Right atrium auricular region (tissue), 2 donors: Measurements from ENCODE around the gene TBX18. TPM values are rescaled to one million over a fixed set of nuclear protein-coding genes. Genes with fewer than 3 reads are reported as not detected.

Experiments used
- DNase-seq: peaks from one replicate; pipeline ENCODE4 v3.0.0-alpha.2; 2019; ENCODE audit warnings: low spot score
- H3K27ac ChIP-seq, 2 donors: fragments of 200-600 bp; sonication (generic); 1 replicate in 1 of 2; 2 replicates in 1 of 2; pipeline ENCODE4 v1.5.1; 2016 to 2019
- H3K27me3 ChIP-seq, 2 donors: fragments of 200-600 bp; sonication (generic); one replicate each; pipeline versions ENCODE4 v1.5.1 to v1.6.0; 2017 to 2019
- H3K36me3 ChIP-seq: fragments of 200-600 bp; sonication (generic); one replicate; pipeline ENCODE4 v1.5.1; 2016
- H3K4me1 ChIP-seq, 2 donors: fragments of 200-600 bp; sonication (generic); one replicate each; pipeline versions ENCODE4 v1.5.1 to v1.6.0; 2017 to 2019
- H3K4me3 ChIP-seq, 2 donors: fragments of 200-600 bp; sonication (generic); 1 replicate in 1 of 2; 2 replicates in 1 of 2; pipeline ENCODE4 v1.5.1; 2017 to 2019; ENCODE audit warnings: mild to moderate bottlenecking in 1 of 2, moderate library complexity in 1 of 2
- H3K9me3 ChIP-seq, 2 donors: fragments of 200-600 bp; sonication (generic); one replicate each; pipeline ENCODE4 v1.5.1; 2019
- CTCF ChIP-seq, 2 donors: fragments of 200-600 bp; sonication (generic); IDR thresholded peaks; one replicate each; pipeline ENCODE4 v1.5.1; 2019; ENCODE audit warnings: antibody characterized with exemption in 2 of 2
- total RNA-seq, 2 donors: library from RNA; depleted of rRNA; stranded (reverse); fragments of >200 nt; gene quantifications; one replicate each; pipeline ENCODE4 v1.1.0, GENCODE V29; 2016

TBX18 gene
- total RNA-seq, result 10 to 100 TPM in 1 of 2 donors, 1 to 10 TPM in 1; 8.2 to 13.1 TPM

- TF ChIP-seq CTCF (IDR thresholded peaks at IDR 0.05), result no peak
- Histone ChIP-seq H3K27me3 (peaks cover 0 to 19% of the 10 kb centered on the region in 2 donors), H3K27ac (peak within 1 kb of the TSS; percentile 86 to 91), H3K36me3 (no peaks in the 10 kb centered on the region), H3K9me3 (no peaks in the 10 kb centered on the region), H3K4me3 (peak within 1 kb of the TSS; percentile 45 to 59), H3K4me1 (peaks cover 0 to 13% of the 10 kb centered on the region in 2 donors)
- DNase-seq, result peak; percentile 99
Observed at GRCh38 chr6:84764332-84765049, at the start of gene TBX18. Gene TBX18 (minus strand): TSS chr6:84764598. CDS start chr6:84764181, 417 bp downstream.

- TF ChIP-seq CTCF (IDR thresholded peaks at IDR 0.05), result no peak
- H3K4me3 ChIP-seq, result no peak overlapping the region
- no peaks in the 10 kb centered on the region for H3K9me3 ChIP-seq
- no peak for DNase-seq
- no peak overlapping the region for H3K27ac ChIP-seq
- H3K27me3 ChIP-seq, result no peaks in the 10 kb centered on the region
- H3K4me1 ChIP-seq, result no peaks in the 10 kb centered on the region
- no peaks in the 10 kb centered on the region for H3K36me3 ChIP-seq
Observed at GRCh38 chr6:84811351-84811750, 47.0 kb upstream of the TBX18 start.

GRCh38 chr6:84809455-84809854 lies 45.1 kb upstream of the TBX18 start:
- Histone ChIP-seq H3K27me3 (no peaks in the 10 kb centered on the region), H3K9me3 (no peaks in the 10 kb centered on the region), H3K36me3 (no peaks in the 10 kb centered on the region), H3K4me1 (no peaks in the 10 kb centered on the region), H3K27ac (no peak overlapping the region), H3K4me3 (no peak overlapping the region)
- DNase-seq, result no peak
- TF ChIP-seq CTCF (IDR thresholded peaks at IDR 0.05), result no peak

- DNase-seq, result no peak
- Histone ChIP-seq H3K4me1 (no peaks in the 10 kb centered on the region), H3K27me3 (no peaks in the 10 kb centered on the region), H3K9me3 (no peaks in the 10 kb centered on the region), H3K4me3 (no peak overlapping the region), H3K36me3 (no peaks in the 10 kb centered on the region), H3K27ac (no peak overlapping the region)
- no peak for TF ChIP-seq CTCF (IDR thresholded peaks at IDR 0.05)
Observed at GRCh38 chr6:84808491-84809061, 44.2 kb upstream of the TBX18 start.

GRCh38 chr6:84805145-84805544 lies 40.7 kb upstream of the TBX18 start:
- Histone ChIP-seq H3K27me3 (no peaks in the 10 kb centered on the region), H3K4me1 (no peaks in the 10 kb centered on the region)

More at GRCh38 chr6:84805145-84805544, 40.7 kb upstream of the TBX18 start:
- no peak for TF ChIP-seq CTCF (IDR thresholded peaks at IDR 0.05)
- H3K36me3 ChIP-seq, result no peaks in the 10 kb centered on the region
- H3K27ac ChIP-seq, result no peak overlapping the region
- no peak for DNase-seq
- H3K9me3 ChIP-seq, result no peaks in the 10 kb centered on the region
- H3K4me3 ChIP-seq, result no peak overlapping the region
